Activated CD8-positive, alpha-beta memory T cell treated with anti-CD3 and anti-CD28 coated beads for 4 hours (primary cell): ENCODE measurements around the gene DPP10.

Experiments
- DNase-seq, 2 donors: peaks; one replicate each; pipeline ENCODE4 v3.0.0-alpha.2; 2020; ENCODE audit warnings: low read depth in 2 of 2

Gene DPP10

GRCh38 chr2:115160531-115161080 lies 718.2 kb downstream of the DPP10 start:
- DNase-seq = no peak

GRCh38 chr2:115161081-115161770 lies 718.8 kb downstream of the DPP10 start:
- no peak for DNase-seq

DNA sequence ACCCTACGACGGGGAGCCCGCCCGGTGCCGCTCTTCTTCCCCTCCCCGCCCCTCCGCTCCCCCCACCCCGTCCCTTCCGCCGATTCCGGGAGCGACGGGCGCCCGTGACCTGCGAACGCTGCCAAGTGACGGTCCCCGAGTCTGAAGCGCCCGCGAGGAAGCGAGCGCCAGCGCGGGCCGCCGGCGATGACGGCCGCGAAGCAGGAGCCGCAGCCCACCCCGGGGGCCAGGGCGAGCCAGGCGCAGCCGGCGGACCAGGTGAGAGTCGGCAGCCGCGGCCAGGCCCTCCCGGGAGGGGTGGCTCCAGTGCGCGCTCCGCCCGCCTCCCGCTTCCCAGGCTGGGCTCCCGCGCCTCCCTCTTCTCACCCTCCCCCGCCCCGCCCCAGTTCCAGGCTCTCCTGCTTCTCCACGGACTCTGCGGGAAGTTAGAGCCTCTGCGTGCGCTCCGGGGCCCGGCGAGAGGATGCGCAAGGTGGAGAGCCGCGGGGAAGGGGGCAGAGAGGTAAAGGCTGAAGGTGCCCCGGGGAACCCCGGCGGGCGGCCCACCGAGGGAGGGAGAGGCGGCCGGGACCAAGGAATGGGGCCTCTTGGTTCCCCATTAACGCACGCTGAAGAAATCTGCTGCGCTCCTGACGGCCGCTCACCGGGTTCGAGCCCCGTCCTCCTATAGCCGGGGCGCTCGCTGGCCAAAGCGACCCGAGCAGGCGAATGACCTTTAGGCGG lies 719.5 kb downstream of the DPP10 start:
- DNase-seq = no peak

- DNase-seq = no peak
These were observed 720.3 kb downstream of the DPP10 start for GRCh38 chr2:115162494-115163293.

DNA sequence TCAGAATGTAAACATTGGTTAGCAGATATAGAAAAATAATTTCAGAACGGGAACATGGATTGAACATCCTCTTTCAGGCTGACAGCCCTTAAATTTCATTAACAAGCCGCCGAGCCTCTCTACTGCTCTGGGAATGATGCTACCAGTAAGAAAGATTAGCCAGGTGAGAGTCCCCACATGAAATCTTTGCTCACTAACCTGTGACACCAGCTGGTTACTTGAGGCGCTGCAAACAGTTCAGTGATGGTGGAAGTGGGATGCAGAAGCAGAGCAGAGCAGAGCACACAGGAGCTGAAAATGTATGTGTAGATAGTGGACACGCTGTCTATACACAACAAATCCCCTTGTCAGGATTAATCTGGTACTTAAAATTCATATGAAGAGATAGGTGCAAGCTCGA lies 721.1 kb downstream of the DPP10 start:
- no peak for DNase-seq

DNA sequence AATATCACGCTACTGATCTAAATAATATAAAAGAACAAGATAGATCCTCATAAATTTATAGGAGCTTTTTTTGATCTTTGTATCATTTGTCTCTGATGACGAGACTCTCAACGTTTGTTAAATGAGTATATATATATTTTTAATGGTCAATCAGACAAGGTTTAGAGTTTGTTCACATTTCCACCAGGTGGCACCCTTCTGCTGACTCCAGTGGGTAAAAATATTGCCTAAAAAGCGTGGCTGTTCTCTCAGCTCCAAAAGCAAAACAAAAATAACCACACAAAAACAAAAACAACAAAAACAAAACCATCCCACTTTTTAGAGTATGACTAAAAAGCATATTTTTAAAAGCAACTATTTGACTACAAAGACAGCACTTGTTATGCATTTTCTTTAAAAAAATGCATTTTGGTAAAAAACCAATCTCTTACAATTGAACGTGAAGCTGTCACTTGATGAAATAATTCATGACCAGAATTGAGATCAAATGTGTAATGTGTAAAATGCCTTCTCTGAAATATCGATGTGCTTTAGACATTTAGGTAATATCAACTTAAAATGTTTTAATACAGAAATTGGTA lies 723.2 kb downstream of the DPP10 start:
- DNase-seq = no peak

GRCh38 chr2:115168457-115168856 lies 726.0 kb downstream of the DPP10 start:
- DNase-seq = no peak

- no peak for DNase-seq
These were observed 727.4 kb downstream of the DPP10 start for GRCh38 chr2:115169814-115170213.

DNA sequence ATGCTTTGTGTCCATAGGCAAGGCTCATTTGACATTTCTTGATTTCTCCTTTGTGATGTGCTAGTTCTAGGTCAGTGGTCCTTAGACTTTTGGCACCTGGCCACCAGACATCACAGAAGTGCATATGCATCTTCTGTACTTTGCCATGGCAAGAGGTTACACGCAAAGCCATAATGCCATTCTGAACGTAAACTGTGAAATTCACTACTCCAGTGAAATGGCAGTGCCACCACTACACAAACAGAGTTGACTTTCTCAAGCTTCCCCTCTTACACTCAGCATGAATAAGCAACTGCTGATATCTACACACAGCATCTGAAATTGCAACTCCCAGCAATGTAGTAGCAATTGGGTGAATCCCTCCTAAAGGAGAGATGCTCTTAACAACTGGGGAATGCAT lies 729.3 kb downstream of the DPP10 start:
- no peak for DNase-seq

DNA sequence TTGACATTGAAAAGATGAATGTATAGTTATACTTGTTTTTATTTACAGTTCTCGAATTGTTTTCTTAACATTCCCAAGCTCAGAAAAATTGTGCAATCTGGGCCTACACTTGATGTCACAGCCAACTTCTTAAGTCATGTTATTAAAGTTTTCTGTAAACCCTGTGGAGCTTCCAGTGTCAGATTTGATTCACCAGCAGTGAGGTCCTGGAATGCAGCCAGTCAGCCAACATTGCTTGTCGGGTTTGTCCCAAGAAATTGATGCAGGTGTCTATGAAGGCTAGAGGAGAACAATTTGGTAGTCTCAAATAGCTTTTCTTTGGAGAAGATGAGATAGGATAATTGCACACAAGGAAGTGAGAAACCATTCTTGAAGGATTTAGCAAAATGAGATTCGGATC lies 732.2 kb downstream of the DPP10 start:
- no peak for DNase-seq

- no peak for DNase-seq
These were observed 740.7 kb downstream of the DPP10 start for GRCh38 chr2:115183144-115183543.

DNA sequence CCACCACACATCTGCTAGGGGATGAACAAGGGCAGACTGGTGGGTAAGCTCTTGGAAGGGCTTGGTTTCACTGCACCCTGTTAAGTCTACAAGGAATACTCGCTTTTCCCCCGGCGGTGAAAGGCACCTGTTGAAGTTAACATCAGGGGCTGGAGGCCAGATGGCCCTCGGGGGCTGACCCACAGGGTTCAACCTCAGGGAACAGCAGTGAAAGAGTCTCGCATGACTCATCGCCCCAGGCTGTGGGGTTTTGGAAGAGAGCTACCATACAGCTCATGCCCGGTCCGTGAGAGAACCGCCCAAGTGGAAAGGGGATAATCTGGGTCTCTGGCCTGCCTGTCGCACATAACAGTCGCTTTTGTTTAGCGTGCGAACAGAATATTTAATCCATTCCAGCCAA lies 748.0 kb downstream of the DPP10 start:
- DNase-seq = no peak

GRCh38 chr2:115194623-115195022 lies 752.2 kb downstream of the DPP10 start:
- no peak for DNase-seq

DNA sequence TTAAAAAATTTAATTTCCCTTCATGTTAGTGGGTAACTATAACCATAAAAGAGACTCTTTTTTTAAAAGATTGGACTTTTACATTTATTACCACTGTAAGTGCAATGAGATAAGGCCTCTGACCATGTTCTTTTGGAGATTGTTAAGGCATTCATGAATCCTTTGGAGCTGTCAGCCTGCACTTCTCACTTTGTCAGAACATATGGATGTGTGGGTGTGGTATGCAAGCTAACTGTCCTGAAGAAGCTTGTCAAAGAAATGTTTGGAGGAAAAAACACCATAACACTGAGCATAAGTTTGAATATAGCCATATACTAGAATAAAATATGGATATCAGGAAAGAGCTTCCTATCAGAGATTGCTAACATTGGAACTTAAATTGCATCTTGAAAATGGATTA lies 754.1 kb downstream of the DPP10 start:
- no peak for DNase-seq

DNA sequence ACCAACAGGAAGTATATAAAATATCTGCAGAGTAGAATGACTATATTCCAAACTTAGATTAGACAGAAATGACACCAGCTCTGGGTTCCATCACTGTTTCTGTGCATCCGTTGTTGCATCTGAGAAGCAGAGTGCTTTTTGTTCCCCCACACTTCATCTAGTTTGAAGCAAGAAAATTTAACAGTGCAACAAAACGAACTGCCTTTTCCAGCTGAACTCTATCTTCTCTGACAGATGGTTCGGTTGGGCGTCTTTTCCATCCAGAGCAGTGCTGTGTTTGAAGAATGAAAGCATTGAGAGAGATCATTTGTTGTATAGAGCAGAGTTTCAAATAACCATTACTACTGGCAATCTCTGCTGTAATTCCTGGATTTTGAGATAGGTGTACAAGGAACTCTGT lies 757.5 kb downstream of the DPP10 start:
- DNase-seq = no peak

DNA sequence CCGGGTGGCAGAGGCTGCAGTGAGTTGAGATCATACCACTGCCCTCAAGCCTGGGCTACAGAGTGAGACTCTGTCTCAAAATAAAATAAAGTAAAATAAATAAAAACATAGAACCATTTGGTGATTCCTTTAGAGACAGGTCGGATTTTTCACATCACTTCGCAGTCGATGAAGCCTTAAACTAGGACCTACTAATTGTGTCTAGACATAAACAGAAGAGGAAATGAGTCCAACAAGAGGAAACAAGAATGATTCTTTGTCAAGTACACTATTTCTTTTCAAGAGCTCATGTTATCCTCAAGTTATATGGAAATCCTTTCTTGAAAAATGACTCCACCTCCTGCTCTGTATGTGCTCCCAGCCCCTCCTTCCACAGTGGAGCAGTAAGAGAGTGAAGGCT lies 758.9 kb downstream of the DPP10 start:
- DNase-seq = no peak

GRCh38 chr2:115208493-115209164 lies 766.2 kb downstream of the DPP10 start:
- no peak for DNase-seq

- DNase-seq = no peak
These were observed 771.6 kb downstream of the DPP10 start for GRCh38 chr2:115214050-115214449.

- no peak for DNase-seq
These were observed 776.9 kb downstream of the DPP10 start for GRCh38 chr2:115219296-115219695.

GRCh38 chr2:115234186-115234585 lies 791.7 kb downstream of the DPP10 start:
- DNase-seq = no peak

DNA sequence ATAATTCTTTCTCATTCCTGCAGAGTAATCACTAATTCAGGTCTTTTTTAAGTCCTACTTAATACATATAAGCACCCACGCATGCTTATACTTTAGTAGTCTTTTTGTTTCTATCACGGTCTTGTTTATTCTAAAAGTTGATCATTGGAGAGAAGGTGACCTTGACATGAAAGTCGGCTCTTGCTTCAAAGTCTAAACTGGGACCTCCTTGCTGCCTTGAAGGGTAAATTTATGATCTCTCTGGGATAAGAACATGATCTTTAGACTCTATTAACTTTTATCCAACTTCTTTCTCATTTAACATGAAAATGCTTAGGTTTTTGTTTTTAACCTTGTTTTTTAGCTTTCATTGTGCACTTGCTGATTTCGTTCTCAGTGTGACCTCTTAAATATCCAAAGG lies 792.3 kb downstream of the DPP10 start:
- DNase-seq = no peak

DNA sequence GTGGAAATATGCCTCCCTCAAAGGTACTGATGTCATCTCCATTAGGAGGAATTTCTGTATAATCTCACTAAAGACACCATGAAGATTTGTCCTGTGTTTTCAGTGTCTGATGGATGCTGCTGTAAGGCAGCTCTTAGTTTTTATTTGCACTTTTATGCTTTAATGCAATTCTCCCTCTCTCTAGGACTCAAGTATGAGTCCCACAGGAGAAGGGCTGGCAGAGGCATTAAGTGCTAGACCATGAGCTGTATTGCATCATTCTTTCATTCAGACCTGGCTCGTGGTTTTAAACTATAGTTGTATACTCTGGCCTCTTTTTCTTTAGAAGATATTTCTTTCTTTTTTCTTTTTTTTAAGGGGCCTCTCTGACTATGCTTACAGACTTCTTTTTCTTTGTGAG lies 805.6 kb downstream of the DPP10 start:
- no peak for DNase-seq
